Gastroesophageal sphincter (tissue), 4 donors: Measurements from ENCODE around the gene PPIL4. TPM values are rescaled to one million over a fixed set of nuclear protein-coding genes. Genes with fewer than 3 reads are reported as not detected.

Experiments
- ATAC-seq: fragments of 150-250 bp; one replicate; pipeline ENCODE4 v1.9.1; 2016; ENCODE audit warnings: mild to moderate bottlenecking, moderate library complexity
- H3K27ac ChIP-seq, 4 donors: fragments of 200-600 bp; sonication (generic) in 3 of 4; 1 replicate in 3 of 4; 2 replicates in 1 of 4; pipeline ENCODE4 v1.5.1; 2016 to 2019
- H3K27me3 ChIP-seq: fragments of 200-600 bp; sonication (generic); one replicate; pipeline ENCODE4 v1.5.1; 2019
- H3K36me3 ChIP-seq, 2 donors: fragments of 200-600 bp; sonication (generic); one replicate each; pipeline ENCODE4 v1.5.1; 2019; ENCODE audit warnings: control low read depth in 1 of 2
- H3K4me1 ChIP-seq, 3 donors: fragments of 200-600 bp; sonication (generic); 1 replicate in 2 of 3; 2 replicates in 1 of 3; pipeline ENCODE4 v1.5.1; 2016 to 2019; ENCODE audit warnings: control low read depth in 2 of 3
- H3K4me3 ChIP-seq, 2 donors: fragments of 200-600 bp; sonication (generic); one replicate each; pipeline ENCODE4 v1.5.1; 2019; ENCODE audit warnings: mild to moderate bottlenecking in 1 of 2, moderate library complexity in 1 of 2
- H3K9me3 ChIP-seq, 3 donors: fragments of 200-600 bp; sonication (generic); one replicate each; pipeline ENCODE4 v1.5.1; 2017 to 2019; ENCODE audit warnings: control low read depth in 2 of 3
- CTCF ChIP-seq, 4 experiments: fragments of 200-600 bp in 2 of 4; fragments of 450-650 bp in 2 of 4; sonication (generic) in 1 of 4; IDR thresholded peaks; one replicate each; pipeline ENCODE4 v1.5.1; 2017 to 2019; ENCODE audit warnings: antibody characterized with exemption in 4 of 4, mild to moderate bottlenecking in 2 of 4, moderate library complexity in 2 of 4
- EP300 ChIP-seq: sonication (generic); formaldehyde crosslinking; IDR thresholded peaks from one replicate; pipeline ENCODE4 v1.6.1; 2017; ENCODE audit warnings: antibody characterized with exemption, mild to moderate bottlenecking
- POLR2A ChIP-seq, 2 donors: fragments of 450-650 bp; IDR thresholded peaks; one replicate each; pipeline ENCODE4 v1.6.1; 2017; ENCODE audit warnings: antibody characterized with exemption in 2 of 2, mild to moderate bottlenecking in 2 of 2, moderate library complexity in 1 of 2
- POLR2AphosphoS5 ChIP-seq: sonication (generic); formaldehyde crosslinking; IDR thresholded peaks from one replicate; pipeline ENCODE4 v1.6.1; 2017; ENCODE audit warnings: antibody characterized with exemption
- whole genome bisulfite sequencing, 2 donors: methylation state at CpG; one replicate each; pipeline ENCODE4 v1.1.5; 2018; ENCODE audit warnings: low coverage in 1 of 2; 5-methylcytosine and 5-hydroxymethylcytosine counted together
- total RNA-seq, 4 donors: library from RNA; depleted of rRNA; stranded (reverse); fragments of >200 nt; gene quantifications; one replicate each; pipeline ENCODE4 v1.1.0, GENCODE V29; 2016

The PPIL4 gene
- total RNA-seq, 4 donors from 2014 or later, result 23.5 to 47.2 (median 39.3) TPM

DNA sequence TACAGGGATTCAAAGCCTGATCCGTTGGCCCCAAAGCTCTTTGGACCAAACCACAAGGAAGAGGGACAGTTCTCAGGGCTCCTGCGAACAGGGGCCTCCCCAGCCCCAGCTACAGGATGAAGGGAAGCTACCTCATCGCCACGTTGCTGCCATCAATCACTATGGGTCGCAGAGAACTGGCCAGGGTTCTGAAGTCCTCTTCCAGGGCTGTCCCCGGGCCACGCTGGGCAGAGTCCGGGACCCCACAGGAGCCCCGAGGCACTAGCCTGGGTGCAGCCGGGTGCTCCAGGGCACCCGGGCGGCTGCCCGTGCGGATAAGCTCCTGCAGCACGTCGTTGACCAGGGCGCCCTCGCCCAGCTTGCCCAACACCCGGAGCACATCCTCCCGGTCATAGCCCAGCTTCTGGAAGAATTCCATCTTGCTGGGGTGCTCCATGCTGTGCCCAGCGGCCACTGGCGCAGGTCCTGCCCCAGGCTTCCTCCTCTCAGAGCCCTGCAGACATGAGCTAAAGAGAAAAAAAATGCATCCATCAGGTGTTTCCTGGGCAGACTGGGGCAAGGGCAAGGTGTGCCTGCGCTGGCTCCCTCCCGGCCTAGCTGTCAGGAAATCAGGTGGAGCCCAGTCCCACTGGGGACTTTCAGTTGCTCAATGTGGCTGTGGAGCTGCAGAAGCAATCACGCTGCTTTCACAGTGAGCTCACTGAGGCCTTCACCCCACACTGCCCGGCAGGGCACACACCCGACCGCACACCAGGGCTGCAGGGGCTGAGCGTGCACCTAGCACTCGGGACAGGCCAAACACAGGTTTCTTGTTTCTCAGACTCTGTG, 71.5 kb downstream of the PPIL4 start:
- Histone ChIP-seq H3K9me3 (no peaks in the 10 kb centered on the region), H3K27ac (no peak overlapping the region), H3K36me3 (no peaks in the 10 kb centered on the region), H3K27me3 (peaks cover 3% of the 10 kb centered on the region), H3K4me1 (no peaks in the 10 kb centered on the region), H3K4me3 (no peak overlapping the region)
- TF ChIP-seq POLR2AphosphoS5, result no peak
- no peak for TF ChIP-seq EP300
- TF ChIP-seq CTCF (IDR thresholded peaks at IDR 0.05), result no peak
- no peak for TF ChIP-seq POLR2A (IDR thresholded peaks at IDR 0.05)
- no peak for ATAC-seq
- 95% methylated on average over 8 of the region's 30 CpGs; no CpG with 5 or more reads in 1 of the 2 donors for WGBS, 2 donors

GRCh38 chr6:149473080-149474052, 72.5 kb downstream of the PPIL4 start:
- no peak overlapping the region for H3K4me3 ChIP-seq

GRCh38 chr6:149472241-149472640, 73.6 kb downstream of the PPIL4 start:
- Histone ChIP-seq H3K27me3 (peaks cover 3% of the 10 kb centered on the region), H3K36me3 (no peaks in the 10 kb centered on the region), H3K9me3 (no peaks in the 10 kb centered on the region), H3K27ac (no peak overlapping the region), H3K4me3 (no peak overlapping the region), H3K4me1 (no peaks in the 10 kb centered on the region)
- ATAC-seq, result no peak
- TF ChIP-seq EP300 (no peak), POLR2A (IDR thresholded peaks at IDR 0.05) (no peak), POLR2AphosphoS5 (no peak), CTCF (IDR thresholded peaks at IDR 0.05) (no peak)
- WGBS, 2 donors, result 92 to 100% methylated on average over 1 to 5 of the region's 5 CpGs

More at GRCh38 chr6:149473080-149474052, 72.5 kb downstream of the PPIL4 start:
- H3K27ac ChIP-seq, result no peak overlapping the region
- no peaks in the 10 kb centered on the region for H3K4me1 ChIP-seq
- WGBS, 2 donors, result 60 to 89% methylated on average over 8 of the region's 21 CpGs
- H3K36me3 ChIP-seq, result no peaks in the 10 kb centered on the region
- H3K9me3 ChIP-seq, result no peaks in the 10 kb centered on the region
- TF ChIP-seq POLR2AphosphoS5 (no peak), POLR2A (IDR thresholded peaks at IDR 0.05) (no peak), CTCF (IDR thresholded peaks at IDR 0.05) (no peak)
- peaks cover 3% of the 10 kb centered on the region for H3K27me3 ChIP-seq
- no peak for ATAC-seq

GRCh38 chr6:149471801-149472200, 74.0 kb downstream of the PPIL4 start:
- H3K4me3 ChIP-seq, result no peak overlapping the region
- no peaks in the 10 kb centered on the region for H3K36me3 ChIP-seq
- TF ChIP-seq EP300, result no peak
- TF ChIP-seq POLR2AphosphoS5, result no peak
- TF ChIP-seq POLR2A (IDR thresholded peaks at IDR 0.05), result no peak
- TF ChIP-seq CTCF (IDR thresholded peaks at IDR 0.05), result no peak
- no peak overlapping the region for H3K27ac ChIP-seq
- H3K9me3 ChIP-seq, result no peaks in the 10 kb centered on the region
- ATAC-seq, result no peak
- peaks cover 3% of the 10 kb centered on the region for H3K27me3 ChIP-seq
- no peaks in the 10 kb centered on the region for H3K4me1 ChIP-seq
- WGBS, 2 donors, result 67 to 73% methylated on average over 2 to 3 of the region's 3 CpGs
